Measurements from ENCODE around the gene CNOT1. TPM values are rescaled to one million over a fixed set of nuclear protein-coding genes. Genes with fewer than 3 reads are reported as not detected.

CNOT1 gene
- total and polyA plus RNA-seq, 10 of the 15 experiments (the other 5 are each of a cell fraction or from before 2014, with no cell fraction given), result 101 to 246 (median 175) TPM

DNA sequence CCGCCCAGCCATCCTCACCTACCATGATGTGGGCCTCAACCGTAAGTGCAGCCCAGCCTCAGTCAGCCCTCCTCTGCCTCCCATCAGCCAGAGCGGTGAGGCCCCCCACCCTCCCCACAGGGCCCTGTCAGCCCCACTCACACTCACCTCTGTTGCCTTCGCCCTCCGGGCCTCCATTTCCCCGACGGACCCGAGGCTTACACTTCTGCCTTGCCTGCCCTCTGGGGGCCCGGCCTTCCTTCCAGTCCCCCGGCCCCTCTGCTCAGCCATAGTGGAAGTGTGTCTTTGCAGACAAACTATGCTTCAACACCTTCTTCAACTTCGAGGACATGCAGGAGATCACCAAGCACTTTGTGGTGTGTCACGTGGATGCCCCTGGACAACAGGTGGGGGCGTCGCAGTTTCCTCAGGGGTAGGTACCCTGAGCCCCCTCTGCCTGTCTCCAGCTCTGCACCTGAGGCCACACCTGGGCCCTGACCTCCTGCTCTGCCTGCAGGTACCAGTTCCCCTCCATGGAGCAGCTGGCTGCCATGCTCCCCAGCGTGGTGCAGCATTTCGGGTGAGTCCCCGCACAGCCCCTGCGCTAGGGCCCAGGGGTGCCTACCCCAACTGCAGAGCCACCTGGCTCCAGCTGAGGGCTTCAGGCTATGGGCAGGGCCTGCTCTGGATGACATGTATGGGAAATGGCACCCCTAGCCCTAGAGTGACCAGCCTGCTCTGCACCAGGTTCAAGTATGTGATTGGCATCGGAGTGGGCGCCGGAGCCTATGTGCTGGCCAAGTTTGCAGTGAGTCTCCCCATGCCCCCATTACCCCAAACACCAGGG, 125.5 kb downstream of the CNOT1 start:
- ChIA-PET SMC1A (ENCODE audit: uncharacterized antibody, unreplicated experiment) (no interaction called here), RAD21 (ENCODE audit: unreplicated experiment) (no interaction called here), POLR2A (no interaction called here), CTCF (no interaction called here)
- 65% methylated on average over 21 of the region's 21 CpGs for WGBS (ENCODE audit: insufficient coverage, insufficient replicate concordance, low lambda C conversion rate, missing lambda C conversion rate)
- in situ Hi-C loops (cut with MboI) (loop anchor here (25.0 kb wide), 1 partner anchor 233 kb away; the partner anchor contains the start of gene GOT2), intact Hi-C loops (cut with micrococcal nuclease; ENCODE audit: unreplicated experiment) (loop anchor here (5.0 kb wide), 1 partner anchor 233 kb away; no protein-coding TSS in a partner anchor)
- no peak overlapping the region for H2AFZ ChIP-seq (ENCODE audit: control insufficient read depth, low read depth, low read length)
- TF ChIP-seq, protein P1, sequence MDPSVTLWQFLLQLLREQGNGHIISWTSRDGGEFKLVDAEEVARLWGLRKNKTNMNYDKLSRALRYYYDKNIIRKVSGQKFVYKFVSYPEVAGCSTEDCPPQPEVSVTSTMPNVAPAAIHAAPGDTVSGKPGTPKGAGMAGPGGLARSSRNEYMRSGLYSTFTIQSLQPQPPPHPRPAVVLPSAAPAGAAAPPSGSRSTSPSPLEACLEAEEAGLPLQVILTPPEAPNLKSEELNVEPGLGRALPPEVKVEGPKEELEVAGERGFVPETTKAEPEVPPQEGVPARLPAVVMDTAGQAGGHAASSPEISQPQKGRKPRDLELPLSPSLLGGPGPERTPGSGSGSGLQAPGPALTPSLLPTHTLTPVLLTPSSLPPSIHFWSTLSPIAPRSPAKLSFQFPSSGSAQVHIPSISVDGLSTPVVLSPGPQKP (IDR thresholded peaks at IDR 0.05; ENCODE audit: low read depth, low read length), result no peak
- no peak for TF ChIP-seq RAD21 (IDR thresholded peaks at IDR 0.05; ENCODE audit: insufficient read depth, low read depth, low read length)
- no peak for TF ChIP-seq SMC3 (IDR thresholded peaks at IDR 0.05; ENCODE audit: borderline replicate concordance, low read length)
- TF ChIP-seq NFIC (IDR thresholded peaks at IDR 0.05; ENCODE audit: low read depth, low read length), result no peak
- no peak for TF ChIP-seq SIN3A (IDR thresholded peaks at IDR 0.05; ENCODE audit: low read depth, low read length)
- TF ChIP-seq HCFC1 (IDR thresholded peaks at IDR 0.05; ENCODE audit: low read length), result no peak
- no peak for TF ChIP-seq MYC (IDR thresholded peaks at IDR 0.05; ENCODE audit: insufficient read depth, insufficient read length, insufficient replicate concordance, low read length, severe bottlenecking)
- TF ChIP-seq SIX5 (IDR thresholded peaks at IDR 0.05; ENCODE audit: low read depth, low read length, severe bottlenecking), result no peak
- H3K4me1 ChIP-seq (ENCODE audit: control insufficient read depth, insufficient read depth, low read length), result no peaks in the 10 kb centered on the region
- peaks cover 0 to 5% of the 10 kb centered on the region in 2 experiments; a peak in 1 of 4 replicates for H3K27me3 ChIP-seq (replicated peaks in 1 of 2; ENCODE audit: control insufficient read depth in 2 of 2, insufficient read depth in 2 of 2, low read length in 1 of 2)
- H3K9ac ChIP-seq (ENCODE audit: control insufficient read depth, insufficient read depth, low read length), result no peak overlapping the region
- no peaks in the 10 kb centered on the region for H4K20me1 ChIP-seq (ENCODE audit: control insufficient read depth, insufficient read depth)
- no peaks in the 10 kb centered on the region for H3K79me2 ChIP-seq (ENCODE audit: control insufficient read depth, insufficient read depth, low read length)
- H3K27ac ChIP-seq (ENCODE audit: control insufficient read depth, insufficient read depth), result no peak overlapping the region
- DNase-seq (ENCODE audit: low read depth, low spot score) (no peak), ATAC-seq (no peak), FAIRE-seq (no peak)
- BruUV-seq (replicated peaks), result no TSS peak
- H3K4me2 ChIP-seq (ENCODE audit: control insufficient read depth, insufficient read depth), result no peak overlapping the region
- H3K36me3 ChIP-seq (ENCODE audit: control insufficient read depth in 2 of 2, insufficient read depth in 2 of 2, low read length in 1 of 2), result no peaks in the 10 kb centered on the region
- H3K9me3 ChIP-seq (replicated peaks; ENCODE audit: control insufficient read depth, insufficient read depth, low read length), result no peaks in the 10 kb centered on the region
- H3K4me3 ChIP-seq, result no peak overlapping the region
